HCT116 (cell line): ENCODE results near the gene BTBD2. TPM values are rescaled to one million over a fixed set of nuclear protein-coding genes. Genes with fewer than 3 reads are reported as not detected.

ENCODE experiments used
- ATAC-seq: fragments of 200-7000 bp; cut with Tn5 transposase; 2 replicates; pipeline ENCODE4 v1.9.1; 2020; ENCODE audit warnings: mild to moderate bottlenecking, moderate library complexity
- BruUV-seq: library from RNA; stranded (reverse); fragments of 400-500 nt; replicated peaks from 2 replicates; lab custom pipeline; 2021; lab: Mats Ljungman, UMichigan
- CTCF ChIA-PET: fragments of 300-600 bp; sonication (Branson Sonifier 250); formaldehyde crosslinking; loops from one replicate; lab custom pipeline; 2021; ENCODE audit warnings: antibody characterized with exemption; lab: Charles Lee
- POLR2A ChIA-PET: fragments of 300-600, 350-600 bp; sonication (Branson Sonifier 250); formaldehyde crosslinking; loops from one replicate; lab custom pipeline; 2021; ENCODE audit warnings: antibody characterized with exemption; lab: Charles Lee
- RAD21 ChIA-PET, 2 experiments: fragments of 300-600 bp; sonication (Branson Sonifier 250); formaldehyde crosslinking; loops; one replicate each; lab custom pipeline; 2023; ENCODE audit warnings: low total read pairs in 2 of 2; ENCODE audit not compliant: uncharacterized antibody in 2 of 2, unreplicated experiment in 2 of 2, low non-redundant PET in 1 of 2; lab: Charles Lee
- DNase-seq: peaks from one replicate; pipeline ENCODE4 v3.0.0-alpha.2; 2010; ENCODE audit warnings: low read depth, low spot score
- H2AFZ ChIP-seq: fragments of 200-600 bp; shearing (Covaris generic), sonication (generic); 2 replicates; pipeline ENCODE4 v1.6.1; 2017; ENCODE audit warnings: low read depth, mixed run types, mixed read lengths, antibody characterized with exemption, low read length; ENCODE audit not compliant: poor library complexity, severe bottlenecking
- H3K27ac ChIP-seq: 2 replicates; pipeline ENCODE4 v1.5.1; 2012; ENCODE audit warnings: low read depth, low read length
- H3K27me3 ChIP-seq: fragments of 200-600 bp; sonication (generic); 2 replicates; pipeline ENCODE4 v1.6.1; 2016; ENCODE audit warnings: mixed run types, low read length, mixed read lengths; ENCODE audit not compliant: insufficient read depth
- H3K36me3 ChIP-seq, 2 experiments: fragments of 200-500 bp in 1 of 2; fragments of 200-600 bp in 1 of 2; sonication (Bioruptor generic) in 1 of 2; sonication (generic) in 1 of 2; 2 replicates each; pipeline versions ENCODE4 v1.5.1 to v1.6.1; 2014 to 2016; ENCODE audit warnings: low read length in 2 of 2, inconsistent platforms in 1 of 2, mixed read lengths in 1 of 2, mixed run types in 1 of 2; ENCODE audit not compliant: insufficient read depth in 2 of 2, control insufficient read depth in 1 of 2
- H3K4me1 ChIP-seq, 2 experiments: fragments of 200-600 bp in 1 of 2; sonication (generic) in 1 of 2; 2 replicates each; pipeline versions ENCODE4 v1.5.1 to v1.6.1; 2012 to 2017; ENCODE audit warnings: low read length in 2 of 2, inconsistent platforms in 1 of 2, mild to moderate bottlenecking in 1 of 2, mixed read lengths in 1 of 2, mixed run types in 1 of 2, moderate library complexity in 1 of 2; ENCODE audit not compliant: insufficient read depth in 2 of 2, control insufficient read depth in 1 of 2
- H3K4me2 ChIP-seq: fragments of 200-600 bp; sonication (generic); 2 replicates; pipeline ENCODE4 v1.6.1; 2017; ENCODE audit warnings: mixed run types, low read length, mixed read lengths
- H3K4me3 ChIP-seq, 2 experiments: fragments of 200-600 bp in 1 of 2; sonication (generic) in 1 of 2; replicated peaks in 1 of 2; 2 replicates each; pipeline ENCODE4 v1.5.1; 2011 to 2016; ENCODE audit warnings: low read length in 2 of 2, control low read depth in 1 of 2, low read depth in 1 of 2, mild to moderate bottlenecking in 1 of 2, mixed read lengths in 1 of 2, mixed run types in 1 of 2
- H3K79me2 ChIP-seq: fragments of 200-600 bp; sonication (generic); 2 replicates; pipeline ENCODE4 v1.6.1; 2017; ENCODE audit warnings: mild to moderate bottlenecking, mixed run types, low read length, moderate library complexity, mixed read lengths; ENCODE audit not compliant: insufficient read depth
- H3K9ac ChIP-seq: fragments of 200-600 bp; sonication (generic); 2 replicates; pipeline ENCODE4 v1.6.1; 2016; ENCODE audit warnings: low read length, mixed read lengths
- H3K9me2 ChIP-seq: fragments of 200-600 bp; sonication (generic), shearing (Covaris generic); 2 replicates; pipeline ENCODE4 v1.6.1; 2017; ENCODE audit warnings: mixed run types, mild to moderate bottlenecking, moderate library complexity; ENCODE audit not compliant: insufficient read depth
- H3K9me3 ChIP-seq, 2 experiments: fragments of 200-500 bp in 1 of 2; fragments of 200-600 bp in 1 of 2; sonication (Bioruptor generic) in 1 of 2; sonication (generic) in 1 of 2; 2 replicates each; pipeline ENCODE4 v1.6.1; 2014 to 2017; ENCODE audit warnings: low read length in 2 of 2, mixed read lengths in 2 of 2, inconsistent platforms in 1 of 2, low read depth in 1 of 2, mild to moderate bottlenecking in 1 of 2, mixed run types in 1 of 2, moderate library complexity in 1 of 2; ENCODE audit not compliant: control insufficient read depth in 1 of 2, insufficient read depth in 1 of 2
- H4K20me1 ChIP-seq: fragments of 200-600 bp; sonication (generic), shearing (Covaris generic); 2 replicates; pipeline ENCODE4 v1.6.1; 2017; ENCODE audit warnings: mixed run types, mild to moderate bottlenecking, moderate library complexity; ENCODE audit not compliant: insufficient read depth
- EGR1 ChIP-seq: IDR thresholded peaks from 2 replicates; pipeline ENCODE4 v1.6.1; 2012; ENCODE audit warnings: low read depth
- ELF1 ChIP-seq: IDR thresholded peaks from 2 replicates; pipeline ENCODE4 v1.6.1; 2012; ENCODE audit warnings: low read depth, borderline replicate concordance
- EZH2 ChIP-seq: fragments of 200-600 bp; sonication (generic); IDR thresholded peaks from 2 replicates; pipeline ENCODE4 v1.6.1; 2017; ENCODE audit warnings: antibody characterized with exemption, mixed run types
- EZH2phosphoT487 ChIP-seq: fragments of 200-600 bp; IDR thresholded peaks from 2 replicates; pipeline ENCODE4 v1.6.1; 2018; ENCODE audit warnings: antibody characterized with exemption, borderline replicate concordance
- FOSL1 ChIP-seq: IDR thresholded peaks from 2 replicates; pipeline ENCODE4 v1.6.1; 2012; ENCODE audit warnings: low read depth
- JUND ChIP-seq: IDR thresholded peaks from 2 replicates; pipeline ENCODE4 v1.6.1; 2012
- POLR2A ChIP-seq: IDR thresholded peaks from 2 replicates; pipeline ENCODE4 v1.7.0; 2011; ENCODE audit warnings: borderline replicate concordance; ENCODE audit not compliant: insufficient read depth, insufficient read length; ENCODE audit errors: extremely low read depth
- POLR2AphosphoS5 ChIP-seq: IDR thresholded peaks from 2 replicates; pipeline ENCODE4 v1.6.1; 2011; ENCODE audit warnings: mild to moderate bottlenecking, low read depth, low read length, moderate library complexity
- REST ChIP-seq: IDR thresholded peaks from 2 replicates; pipeline ENCODE4 v1.6.1; 2012; ENCODE audit warnings: low read depth
- SP1 ChIP-seq: IDR thresholded peaks from 2 replicates; pipeline ENCODE4 v1.6.1; 2012; ENCODE audit warnings: low read depth
- SRF ChIP-seq: IDR thresholded peaks from 2 replicates; pipeline ENCODE4 v1.6.1; 2012; ENCODE audit warnings: low read depth
- YY1 ChIP-seq: IDR thresholded peaks from 2 replicates; pipeline ENCODE4 v1.6.1; 2011; ENCODE audit warnings: low read length, low read depth, moderate library complexity, mild to moderate bottlenecking; ENCODE audit not compliant: insufficient replicate concordance; ENCODE audit errors: extremely low read depth
- ZBTB33 ChIP-seq: IDR thresholded peaks from 2 replicates; pipeline ENCODE4 v1.6.1; 2011; ENCODE audit warnings: mild to moderate bottlenecking, low read length, moderate library complexity; ENCODE audit not compliant: insufficient replicate concordance; ENCODE audit errors: extremely low read depth
- ZFX ChIP-seq: fragments of 450-650 bp; IDR thresholded peaks from 2 replicates; pipeline ENCODE4 v1.6.1; 2017
- ZNF274 ChIP-seq: fragments of 200-500 bp; sonication (Bioruptor generic); IDR thresholded peaks from 2 replicates; pipeline ENCODE4 v1.6.1; 2014; ENCODE audit warnings: mild to moderate bottlenecking, low read depth, low read length, inconsistent platforms
- intact Hi-C: fragments of 100-400 bp; cut with micrococcal nuclease; formaldehyde crosslinking; loops from 2 replicates; pipeline ENCODE4 v1.10.0; 2022
- total RNA-seq: library from RNA; stranded (reverse); gene quantifications from one replicate; pipeline ENCODE4 v1.2.1, GENCODE V29; 2021; ENCODE audit not compliant: unreplicated experiment

Gene BTBD2
- total RNA-seq, 1 experiment from 2014 or later = 112 TPM

- Histone ChIP-seq H3K36me3 (peaks cover 0 to 6% of the 10 kb centered on the region in 2 experiments; a peak in 1 of 4 replicates), H3K4me1 (no peaks in the 10 kb centered on the region), H3K9me2 (no peaks in the 10 kb centered on the region)
- intact Hi-C loops = no loop called here
- CTCF ChIA-PET = no interaction called here
- POLR2A ChIA-PET = no interaction called here
- no peak for TF ChIP-seq SP1
- TF ChIP-seq EGR1 = no peak
- no peak for TF ChIP-seq SRF
- no peak for TF ChIP-seq EZH2phosphoT487
- no peak for TF ChIP-seq EZH2
- TF ChIP-seq ZNF274 = no peak
- TF ChIP-seq ELF1 = no peak
- no peak for TF ChIP-seq POLR2A
- no peak for TF ChIP-seq FOSL1
- TF ChIP-seq JUND = no peak
- TF ChIP-seq ZFX = no peak
- no peak for TF ChIP-seq YY1
- no peak for TF ChIP-seq ZBTB33
- TF ChIP-seq POLR2AphosphoS5 = no peak
- no peak for TF ChIP-seq REST
- TF ChIP-seq, all 23 proteins: peak for 0
- H3K4me2 ChIP-seq = no peak overlapping the region
- H3K79me2 ChIP-seq = peaks cover 92% of the 10 kb centered on the region
- DNase-seq (no peak), ATAC-seq (no peak)
- no TSS peak for BruUV-seq
- H3K4me3 ChIP-seq = no peak overlapping the region
- H3K27me3 ChIP-seq = no peaks in the 10 kb centered on the region
- H2AFZ ChIP-seq = no peak overlapping the region
- no peak overlapping the region for H3K9ac ChIP-seq
- RAD21 ChIA-PET = no interaction called here
- no peaks in the 10 kb centered on the region for H4K20me1 ChIP-seq
- no peak overlapping the region for H3K27ac ChIP-seq
- no peaks in the 10 kb centered on the region for H3K9me3 ChIP-seq
These were observed 62.5 kb downstream of the BTBD2 start for GRCh38 chr19:1953037-1953436.
